ENCODE data around the gene ERCC6L2. TPM values are rescaled to one million over a fixed set of nuclear protein-coding genes. Genes with fewer than 3 reads are reported as not detected.

Gene ERCC6L2
- total and polyA plus RNA-seq, 9 of the 15 experiments (the other 6 are each of a cell fraction or from before 2014, with no cell fraction given), result 7.8 to 42.8 (median 23.6) TPM

DNA sequence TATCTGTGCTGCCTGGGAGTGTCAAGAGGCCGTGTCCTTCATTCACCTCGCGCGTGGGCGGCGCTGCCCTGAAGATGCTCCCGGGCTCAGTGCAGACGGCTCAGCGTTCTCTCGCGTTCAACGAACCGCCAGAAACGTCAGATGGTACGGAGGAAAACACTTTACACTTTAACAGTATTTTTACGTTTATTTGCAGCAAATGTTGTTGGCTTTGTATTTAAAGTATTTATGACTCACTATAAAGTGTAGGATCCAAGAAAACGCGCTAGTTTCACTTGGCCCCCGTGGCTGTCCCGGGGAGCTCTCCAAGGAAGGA lies 544 bp upstream of the ERCC6L2 start (continued):
- TF ChIP-seq EWSR1 (IDR thresholded peaks at IDR 0.05; ENCODE audit: borderline replicate concordance, low read depth, partially characterized antibody), result no peak
- no peak for TF ChIP-seq SMARCA5 (IDR thresholded peaks at IDR 0.05)
- TF ChIP-seq, protein P1, sequence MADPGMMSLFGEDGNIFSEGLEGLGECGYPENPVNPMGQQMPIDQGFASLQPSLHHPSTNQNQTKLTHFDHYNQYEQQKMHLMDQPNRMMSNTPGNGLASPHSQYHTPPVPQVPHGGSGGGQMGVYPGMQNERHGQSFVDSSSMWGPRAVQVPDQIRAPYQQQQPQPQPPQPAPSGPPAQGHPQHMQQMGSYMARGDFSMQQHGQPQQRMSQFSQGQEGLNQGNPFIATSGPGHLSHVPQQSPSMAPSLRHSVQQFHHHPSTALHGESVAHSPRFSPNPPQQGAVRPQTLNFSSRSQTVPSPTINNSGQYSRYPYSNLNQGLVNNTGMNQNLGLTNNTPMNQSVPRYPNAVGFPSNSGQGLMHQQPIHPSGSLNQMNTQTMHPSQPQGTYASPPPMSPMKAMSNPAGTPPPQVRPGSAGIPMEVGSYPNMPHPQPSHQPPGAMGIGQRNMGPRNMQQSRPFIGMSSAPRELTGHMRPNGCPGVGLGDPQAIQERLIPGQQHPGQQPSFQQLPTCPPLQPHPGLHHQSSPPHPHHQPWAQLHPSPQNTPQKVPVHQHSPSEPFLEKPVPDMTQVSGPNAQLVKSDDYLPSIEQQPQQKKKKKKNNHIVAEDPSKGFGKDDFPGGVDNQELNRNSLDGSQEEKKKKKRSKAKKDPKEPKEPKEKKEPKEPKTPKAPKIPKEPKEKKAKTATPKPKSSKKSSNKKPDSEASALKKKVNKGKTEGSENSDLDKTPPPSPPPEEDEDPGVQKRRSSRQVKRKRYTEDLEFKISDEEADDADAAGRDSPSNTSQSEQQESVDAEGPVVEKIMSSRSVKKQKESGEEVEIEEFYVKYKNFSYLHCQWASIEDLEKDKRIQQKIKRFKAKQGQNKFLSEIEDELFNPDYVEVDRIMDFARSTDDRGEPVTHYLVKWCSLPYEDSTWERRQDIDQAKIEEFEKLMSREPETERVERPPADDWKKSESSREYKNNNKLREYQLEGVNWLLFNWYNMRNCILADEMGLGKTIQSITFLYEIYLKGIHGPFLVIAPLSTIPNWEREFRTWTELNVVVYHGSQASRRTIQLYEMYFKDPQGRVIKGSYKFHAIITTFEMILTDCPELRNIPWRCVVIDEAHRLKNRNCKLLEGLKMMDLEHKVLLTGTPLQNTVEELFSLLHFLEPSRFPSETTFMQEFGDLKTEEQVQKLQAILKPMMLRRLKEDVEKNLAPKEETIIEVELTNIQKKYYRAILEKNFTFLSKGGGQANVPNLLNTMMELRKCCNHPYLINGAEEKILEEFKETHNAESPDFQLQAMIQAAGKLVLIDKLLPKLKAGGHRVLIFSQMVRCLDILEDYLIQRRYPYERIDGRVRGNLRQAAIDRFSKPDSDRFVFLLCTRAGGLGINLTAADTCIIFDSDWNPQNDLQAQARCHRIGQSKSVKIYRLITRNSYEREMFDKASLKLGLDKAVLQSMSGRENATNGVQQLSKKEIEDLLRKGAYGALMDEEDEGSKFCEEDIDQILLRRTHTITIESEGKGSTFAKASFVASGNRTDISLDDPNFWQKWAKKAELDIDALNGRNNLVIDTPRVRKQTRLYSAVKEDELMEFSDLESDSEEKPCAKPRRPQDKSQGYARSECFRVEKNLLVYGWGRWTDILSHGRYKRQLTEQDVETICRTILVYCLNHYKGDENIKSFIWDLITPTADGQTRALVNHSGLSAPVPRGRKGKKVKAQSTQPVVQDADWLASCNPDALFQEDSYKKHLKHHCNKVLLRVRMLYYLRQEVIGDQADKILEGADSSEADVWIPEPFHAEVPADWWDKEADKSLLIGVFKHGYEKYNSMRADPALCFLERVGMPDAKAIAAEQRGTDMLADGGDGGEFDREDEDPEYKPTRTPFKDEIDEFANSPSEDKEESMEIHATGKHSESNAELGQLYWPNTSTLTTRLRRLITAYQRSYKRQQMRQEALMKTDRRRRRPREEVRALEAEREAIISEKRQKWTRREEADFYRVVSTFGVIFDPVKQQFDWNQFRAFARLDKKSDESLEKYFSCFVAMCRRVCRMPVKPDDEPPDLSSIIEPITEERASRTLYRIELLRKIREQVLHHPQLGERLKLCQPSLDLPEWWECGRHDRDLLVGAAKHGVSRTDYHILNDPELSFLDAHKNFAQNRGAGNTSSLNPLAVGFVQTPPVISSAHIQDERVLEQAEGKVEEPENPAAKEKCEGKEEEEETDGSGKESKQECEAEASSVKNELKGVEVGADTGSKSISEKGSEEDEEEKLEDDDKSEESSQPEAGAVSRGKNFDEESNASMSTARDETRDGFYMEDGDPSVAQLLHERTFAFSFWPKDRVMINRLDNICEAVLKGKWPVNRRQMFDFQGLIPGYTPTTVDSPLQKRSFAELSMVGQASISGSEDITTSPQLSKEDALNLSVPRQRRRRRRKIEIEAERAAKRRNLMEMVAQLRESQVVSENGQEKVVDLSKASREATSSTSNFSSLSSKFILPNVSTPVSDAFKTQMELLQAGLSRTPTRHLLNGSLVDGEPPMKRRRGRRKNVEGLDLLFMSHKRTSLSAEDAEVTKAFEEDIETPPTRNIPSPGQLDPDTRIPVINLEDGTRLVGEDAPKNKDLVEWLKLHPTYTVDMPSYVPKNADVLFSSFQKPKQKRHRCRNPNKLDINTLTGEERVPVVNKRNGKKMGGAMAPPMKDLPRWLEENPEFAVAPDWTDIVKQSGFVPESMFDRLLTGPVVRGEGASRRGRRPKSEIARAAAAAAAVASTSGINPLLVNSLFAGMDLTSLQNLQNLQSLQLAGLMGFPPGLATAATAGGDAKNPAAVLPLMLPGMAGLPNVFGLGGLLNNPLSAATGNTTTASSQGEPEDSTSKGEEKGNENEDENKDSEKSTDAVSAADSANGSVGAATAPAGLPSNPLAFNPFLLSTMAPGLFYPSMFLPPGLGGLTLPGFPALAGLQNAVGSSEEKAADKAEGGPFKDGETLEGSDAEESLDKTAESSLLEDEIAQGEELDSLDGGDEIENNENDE (IDR thresholded peaks at IDR 0.05; ENCODE audit: low read depth, low read length), result no peak
- TF ChIP-seq HDAC3 (IDR thresholded peaks at IDR 0.05; ENCODE audit: borderline replicate concordance, partially characterized antibody), result no peak
- no peak for TF ChIP-seq ZNF561 (CRISPR knock-in tag; conservative IDR thresholded peaks at IDR 0.05)
- TF ChIP-seq CC2D1A (IDR thresholded peaks at IDR 0.05), result no peak
- TF ChIP-seq KAT2B (IDR thresholded peaks at IDR 0.05; ENCODE audit: low read depth, low read length), result no peak
- no peak for TF ChIP-seq JUNB (CRISPR knock-in tag; conservative IDR thresholded peaks at IDR 0.05)
- no peak for TF ChIP-seq MCM7 (IDR thresholded peaks at IDR 0.05)
- TF ChIP-seq CAMTA2 (CRISPR knock-in tag; conservative IDR thresholded peaks at IDR 0.05), result no peak
- no peak for TF ChIP-seq ZNF586 (CRISPR knock-in tag; conservative IDR thresholded peaks at IDR 0.05)
- TF ChIP-seq KLF1 (tag; IDR thresholded peaks at IDR 0.05), result no peak
- TF ChIP-seq, protein P2, sequence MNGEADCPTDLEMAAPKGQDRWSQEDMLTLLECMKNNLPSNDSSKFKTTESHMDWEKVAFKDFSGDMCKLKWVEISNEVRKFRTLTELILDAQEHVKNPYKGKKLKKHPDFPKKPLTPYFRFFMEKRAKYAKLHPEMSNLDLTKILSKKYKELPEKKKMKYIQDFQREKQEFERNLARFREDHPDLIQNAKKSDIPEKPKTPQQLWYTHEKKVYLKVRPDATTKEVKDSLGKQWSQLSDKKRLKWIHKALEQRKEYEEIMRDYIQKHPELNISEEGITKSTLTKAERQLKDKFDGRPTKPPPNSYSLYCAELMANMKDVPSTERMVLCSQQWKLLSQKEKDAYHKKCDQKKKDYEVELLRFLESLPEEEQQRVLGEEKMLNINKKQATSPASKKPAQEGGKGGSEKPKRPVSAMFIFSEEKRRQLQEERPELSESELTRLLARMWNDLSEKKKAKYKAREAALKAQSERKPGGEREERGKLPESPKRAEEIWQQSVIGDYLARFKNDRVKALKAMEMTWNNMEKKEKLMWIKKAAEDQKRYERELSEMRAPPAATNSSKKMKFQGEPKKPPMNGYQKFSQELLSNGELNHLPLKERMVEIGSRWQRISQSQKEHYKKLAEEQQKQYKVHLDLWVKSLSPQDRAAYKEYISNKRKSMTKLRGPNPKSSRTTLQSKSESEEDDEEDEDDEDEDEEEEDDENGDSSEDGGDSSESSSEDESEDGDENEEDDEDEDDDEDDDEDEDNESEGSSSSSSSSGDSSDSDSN (IDR thresholded peaks at IDR 0.05; ENCODE audit: borderline replicate concordance in 1 of 2, low read depth in 2 of 2, low read length in 2 of 2), result no peak
- TF ChIP-seq DMBX1 (CRISPR knock-in tag; IDR thresholded peaks at IDR 0.05; ENCODE audit: borderline replicate concordance), result no peak
- no peak for TF ChIP-seq SETDB1 (IDR thresholded peaks at IDR 0.05; ENCODE audit: low read length)

Data from K562 (cell line).